ENCODE data around the gene HSPB1. TPM values are rescaled to one million over a fixed set of nuclear protein-coding genes. Genes with fewer than 3 reads are reported as not detected.
A peak's percentile ranks its signal among the peaks of the same experiment; 100 is the strongest.

Gene HSPB1
- total and polyA plus RNA-seq, 8 donors = 21.8 to 2,297 (median 429) TPM

GRCh38 chr7:76338298-76339084, 36.0 kb downstream of the HSPB1 start:
- TF ChIP-seq POLR2A (IDR thresholded peaks at IDR 0.05) (no peak), EP300 (IDR thresholded peaks at IDR 0.05) (no peak), POLR2AphosphoS5 (IDR thresholded peaks at IDR 0.05) (no peak), CTCF (IDR thresholded peaks at IDR 0.05) (no peak)
- Histone ChIP-seq H3K36me3 (peaks cover under 1 to 21% (median 18%) of the 10 kb centered on the region in 4 donors), H3K27ac (no peak overlapping the region), H3K27me3 (no peaks in the 10 kb centered on the region), H3K4me3 (no peak overlapping the region), H3K4me1 (peaks cover 26 to 87% (median 58%) of the 10 kb centered on the region in 4 donors), H3K9me3 (no peaks in the 10 kb centered on the region)
- no peak for DNase-seq
- intact Hi-C loops (cut with DNase I; ENCODE audit: low total_unique reads) = no loop called here
- WGBS, 5 donors = 72 to 81% (median 80%) methylated on average over 9 of the region's 9 CpGs

- WGBS, 5 donors = 77 to 89% (median 82%) methylated on average over 3 of the region's 3 CpGs
- intact Hi-C loops (cut with DNase I; ENCODE audit: low total_unique reads) = no loop called here
Measured at GRCh38 chr7:76340617-76341131, 38.2 kb downstream of the HSPB1 start.

GRCh38 chr7:76342222-76342621, 39.7 kb downstream of the HSPB1 start:
- no peak overlapping the region for H3K27ac ChIP-seq
- H3K9me3 ChIP-seq = no peaks in the 10 kb centered on the region
- no peak for DNase-seq
- H3K27me3 ChIP-seq = no peaks in the 10 kb centered on the region
- TF ChIP-seq EP300 (IDR thresholded peaks at IDR 0.05) = no peak
- no peak for TF ChIP-seq POLR2A (IDR thresholded peaks at IDR 0.05)
- TF ChIP-seq POLR2AphosphoS5 (IDR thresholded peaks at IDR 0.05) = no peak
- no peak for TF ChIP-seq CTCF (IDR thresholded peaks at IDR 0.05)
- intact Hi-C loops (cut with DNase I; ENCODE audit: low total_unique reads) = no loop called here
- peaks cover 32 to 58% (median 55%) of the 10 kb centered on the region in 4 donors for H3K36me3 ChIP-seq
- peaks cover 27 to 89% (median 47%) of the 10 kb centered on the region in 4 donors for H3K4me1 ChIP-seq
- 81 to 89% (median 85%) methylated on average over 5 of the region's 5 CpGs for WGBS, 5 donors
- H3K4me3 ChIP-seq = no peak overlapping the region

More at GRCh38 chr7:76340617-76341131, 38.2 kb downstream of the HSPB1 start:
- DNase-seq = no peak
- H3K4me3 ChIP-seq = no peak overlapping the region
- H3K9me3 ChIP-seq = no peaks in the 10 kb centered on the region
- peaks cover 18 to 81% (median 45%) of the 10 kb centered on the region in 4 donors for H3K4me1 ChIP-seq
- no peaks in the 10 kb centered on the region for H3K27me3 ChIP-seq
- peaks cover 20 to 43% (median 40%) of the 10 kb centered on the region in 4 donors for H3K36me3 ChIP-seq
- TF ChIP-seq POLR2A (IDR thresholded peaks at IDR 0.05) (no peak), POLR2AphosphoS5 (IDR thresholded peaks at IDR 0.05) (no peak), CTCF (IDR thresholded peaks at IDR 0.05) (no peak), EP300 (IDR thresholded peaks at IDR 0.05) (no peak)
- H3K27ac ChIP-seq = peak overlapping the region in 2 of 5 donors; percentile 58 to 64

- H3K9me3 ChIP-seq = no peaks in the 10 kb centered on the region
- no peaks in the 10 kb centered on the region for H3K27me3 ChIP-seq
- peaks cover 36 to 68% (median 62%) of the 10 kb centered on the region in 4 donors for H3K36me3 ChIP-seq
- H3K4me3 ChIP-seq = no peak overlapping the region
- no peak for DNase-seq
- TF ChIP-seq POLR2A (IDR thresholded peaks at IDR 0.05) = no peak
- TF ChIP-seq POLR2AphosphoS5 (IDR thresholded peaks at IDR 0.05) = no peak
- no peak for TF ChIP-seq CTCF (IDR thresholded peaks at IDR 0.05)
- TF ChIP-seq EP300 (IDR thresholded peaks at IDR 0.05) = no peak
- intact Hi-C loops (cut with DNase I; ENCODE audit: low total_unique reads) = no loop called here
- 78 to 90% (median 87%) methylated on average over 6 of the region's 6 CpGs for WGBS, 5 donors
- no peak overlapping the region for H3K27ac ChIP-seq
- H3K4me1 ChIP-seq = peaks cover 20 to 87% (median 40%) of the 10 kb centered on the region in 4 donors
Measured at GRCh38 chr7:76343294-76343930, 40.9 kb downstream of the HSPB1 start.
